OCI-LY1 (cell line): ENCODE results near the gene BBS12.

ENCODE experiments used
- H2AFZ ChIP-seq: fragments of 200-600 bp; sonication (generic), shearing (Covaris generic); 2 replicates; pipeline ENCODE4 v1.6.0; 2014; ENCODE audit warnings: antibody characterized with exemption, mild to moderate bottlenecking, low read length
- H3F3A ChIP-seq: fragments of 200-600 bp; sonication (generic), shearing (Covaris generic); 2 replicates; pipeline ENCODE4 v1.6.0; 2014; ENCODE audit warnings: mild to moderate bottlenecking, antibody characterized with exemption, low read length, moderate library complexity; ENCODE audit not compliant: insufficient read depth
- H3K27ac ChIP-seq: fragments of 200-600 bp; sonication (generic); 2 replicates; pipeline ENCODE4 v1.5.1; 2014; ENCODE audit warnings: low read length, mixed run types, mild to moderate bottlenecking, low read depth; ENCODE audit not compliant: poor library complexity, severe bottlenecking
- H3K27me3 ChIP-seq: fragments of 200-600 bp; sonication (generic); 2 replicates; pipeline ENCODE4 v1.6.0; 2014; ENCODE audit warnings: antibody characterized with exemption, mild to moderate bottlenecking, low read length, moderate library complexity; ENCODE audit not compliant: insufficient read depth
- H3K36me3 ChIP-seq: fragments of 200-600 bp; sonication (generic); 2 replicates; pipeline ENCODE4 v1.6.1; 2014; ENCODE audit warnings: mild to moderate bottlenecking, antibody characterized with exemption, low read length, moderate library complexity, mixed read lengths; ENCODE audit not compliant: insufficient read depth
- H3K4me1 ChIP-seq: fragments of 200-600 bp; sonication (generic); 2 replicates; pipeline ENCODE4 v1.5.1; 2014; ENCODE audit warnings: mild to moderate bottlenecking, low read length, moderate library complexity; ENCODE audit not compliant: insufficient read depth, severe bottlenecking
- H3K4me2 ChIP-seq: fragments of 200-600 bp; sonication (generic), shearing (Covaris generic); 2 replicates; pipeline ENCODE4 v1.6.1; 2014; ENCODE audit warnings: low read length
- H3K4me3 ChIP-seq: fragments of 200-600 bp; sonication (generic); 2 replicates; pipeline ENCODE4 v1.5.1; 2014; ENCODE audit warnings: low read length, low read depth, mild to moderate bottlenecking, mixed read lengths; ENCODE audit not compliant: poor library complexity, severe bottlenecking
- H3K79me2 ChIP-seq: fragments of 200-600 bp; shearing (Covaris generic); 2 replicates; pipeline ENCODE4 v1.6.1; 2016; ENCODE audit warnings: mixed run types, low read length, mixed read lengths; ENCODE audit not compliant: insufficient read depth
- H3K9ac ChIP-seq: fragments of 200-600 bp; sonication (generic), shearing (Covaris generic); 2 replicates; pipeline ENCODE4 v1.6.1; 2014; ENCODE audit warnings: mild to moderate bottlenecking, low read length, mixed read lengths
- H3K9me2 ChIP-seq: fragments of 200-600 bp; sonication (generic), shearing (Covaris generic); 2 replicates; pipeline ENCODE4 v1.6.1; 2014; ENCODE audit warnings: low read depth, mild to moderate bottlenecking, low read length, mixed read lengths
- H3K9me3 ChIP-seq: fragments of 200-600 bp; shearing (Covaris generic); 2 replicates; pipeline ENCODE4 v1.6.1; 2014; ENCODE audit warnings: low read length, mixed read lengths
- H4K20me1 ChIP-seq: fragments of 200-600 bp; sonication (generic), shearing (Covaris generic); 2 replicates; pipeline ENCODE4 v1.6.0; 2016; ENCODE audit warnings: mild to moderate bottlenecking, low read length; ENCODE audit not compliant: insufficient read depth
- EZH2 ChIP-seq: fragments of 200-600 bp; sonication (generic), shearing (Covaris generic); IDR thresholded peaks from 2 replicates; pipeline ENCODE4 v1.8.0; 2017; ENCODE audit warnings: borderline replicate concordance, mixed run types, mild to moderate bottlenecking, antibody characterized with exemption, low read length, moderate library complexity, mixed read lengths
- TF ChIP-seq, protein P1 (sequence below): fragments of 200-600 bp; sonication (generic), shearing (Covaris generic); IDR thresholded peaks from 2 replicates; pipeline ENCODE4 v1.5.1; 2017; ENCODE audit warnings: mild to moderate bottlenecking, antibody characterized with exemption, low read length, moderate library complexity, mixed read lengths

Gene BBS12

DNA sequence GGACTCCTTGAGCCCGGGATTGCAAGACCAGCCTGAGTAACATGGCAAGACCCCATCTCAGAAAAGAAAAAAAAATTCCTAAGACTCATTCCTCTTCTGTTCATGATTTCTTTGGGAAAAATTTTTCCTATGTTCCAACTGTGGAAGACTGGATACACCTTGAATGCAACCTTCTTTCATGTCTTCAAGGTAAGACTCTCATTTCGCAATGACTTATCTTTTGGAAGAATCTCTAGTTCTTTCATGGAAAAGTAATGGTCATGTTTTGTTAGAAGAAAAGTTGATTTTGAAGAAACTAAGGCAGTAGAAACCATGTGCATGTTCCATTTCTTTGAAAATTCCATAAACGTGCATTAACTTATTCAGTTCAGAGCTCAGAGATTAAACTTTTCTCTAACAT, 26.0 kb upstream of the BBS12 start:
- no peaks in the 10 kb centered on the region for H3K36me3 ChIP-seq
- no peaks in the 10 kb centered on the region for H3K9me2 ChIP-seq
- H3K9ac ChIP-seq = no peak overlapping the region
- H3K4me2 ChIP-seq = no peak overlapping the region
- H4K20me1 ChIP-seq = no peaks in the 10 kb centered on the region
- no peaks in the 10 kb centered on the region for H3K9me3 ChIP-seq
- H2AFZ ChIP-seq = no peak overlapping the region
- TF ChIP-seq, protein P1, sequence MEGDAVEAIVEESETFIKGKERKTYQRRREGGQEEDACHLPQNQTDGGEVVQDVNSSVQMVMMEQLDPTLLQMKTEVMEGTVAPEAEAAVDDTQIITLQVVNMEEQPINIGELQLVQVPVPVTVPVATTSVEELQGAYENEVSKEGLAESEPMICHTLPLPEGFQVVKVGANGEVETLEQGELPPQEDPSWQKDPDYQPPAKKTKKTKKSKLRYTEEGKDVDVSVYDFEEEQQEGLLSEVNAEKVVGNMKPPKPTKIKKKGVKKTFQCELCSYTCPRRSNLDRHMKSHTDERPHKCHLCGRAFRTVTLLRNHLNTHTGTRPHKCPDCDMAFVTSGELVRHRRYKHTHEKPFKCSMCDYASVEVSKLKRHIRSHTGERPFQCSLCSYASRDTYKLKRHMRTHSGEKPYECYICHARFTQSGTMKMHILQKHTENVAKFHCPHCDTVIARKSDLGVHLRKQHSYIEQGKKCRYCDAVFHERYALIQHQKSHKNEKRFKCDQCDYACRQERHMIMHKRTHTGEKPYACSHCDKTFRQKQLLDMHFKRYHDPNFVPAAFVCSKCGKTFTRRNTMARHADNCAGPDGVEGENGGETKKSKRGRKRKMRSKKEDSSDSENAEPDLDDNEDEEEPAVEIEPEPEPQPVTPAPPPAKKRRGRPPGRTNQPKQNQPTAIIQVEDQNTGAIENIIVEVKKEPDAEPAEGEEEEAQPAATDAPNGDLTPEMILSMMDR = no peak
- no peak for TF ChIP-seq EZH2
- H3F3A ChIP-seq = no peaks in the 10 kb centered on the region
- H3K27ac ChIP-seq = no peak overlapping the region
- no peaks in the 10 kb centered on the region for H3K4me1 ChIP-seq
- H3K4me3 ChIP-seq = no peak overlapping the region
- H3K27me3 ChIP-seq = no peaks in the 10 kb centered on the region
- H3K79me2 ChIP-seq = no peaks in the 10 kb centered on the region

- Histone ChIP-seq H3K9me3 (no peaks in the 10 kb centered on the region), H3K4me3 (no peak overlapping the region)
Measured at GRCh38 chr4:122707497-122707896, 25.0 kb upstream of the BBS12 start.

GRCh38 chr4:122709236-122709635, 23.3 kb upstream of the BBS12 start:
- no peak overlapping the region for H3K27ac ChIP-seq
- H3K4me3 ChIP-seq = no peak overlapping the region
- H3K4me1 ChIP-seq = no peaks in the 10 kb centered on the region
- TF ChIP-seq, protein P1 = no peak
- no peak for TF ChIP-seq EZH2
- no peak overlapping the region for H2AFZ ChIP-seq
- no peaks in the 10 kb centered on the region for H4K20me1 ChIP-seq
- H3K27me3 ChIP-seq = no peaks in the 10 kb centered on the region
- H3K4me2 ChIP-seq = no peak overlapping the region
- H3K9me2 ChIP-seq = no peaks in the 10 kb centered on the region
- H3K9me3 ChIP-seq = no peaks in the 10 kb centered on the region
- no peaks in the 10 kb centered on the region for H3F3A ChIP-seq
- no peaks in the 10 kb centered on the region for H3K36me3 ChIP-seq
- H3K9ac ChIP-seq = no peak overlapping the region
- no peaks in the 10 kb centered on the region for H3K79me2 ChIP-seq

More at GRCh38 chr4:122707497-122707896, 25.0 kb upstream of the BBS12 start:
- no peak overlapping the region for H3K9ac ChIP-seq
- no peaks in the 10 kb centered on the region for H3K79me2 ChIP-seq
- no peaks in the 10 kb centered on the region for H3K4me1 ChIP-seq
- no peaks in the 10 kb centered on the region for H3K27me3 ChIP-seq
- H4K20me1 ChIP-seq = no peaks in the 10 kb centered on the region
- no peaks in the 10 kb centered on the region for H3K9me2 ChIP-seq
- TF ChIP-seq EZH2 = no peak
- TF ChIP-seq, protein P1 = no peak
- no peaks in the 10 kb centered on the region for H3F3A ChIP-seq
- H3K36me3 ChIP-seq = no peaks in the 10 kb centered on the region
- no peak overlapping the region for H3K4me2 ChIP-seq
- no peak overlapping the region for H3K27ac ChIP-seq
- H2AFZ ChIP-seq = no peak overlapping the region
